ENCODE data around the gene STRA8. TPM values are rescaled to one million over a fixed set of nuclear protein-coding genes. Genes with fewer than 3 reads are reported as not detected.

STRA8 gene
- total and polyA plus RNA-seq, 2 of the 13 experiments (the other 11 are each of a cell fraction or from before 2014, with no cell fraction given) = not detected

DNA sequence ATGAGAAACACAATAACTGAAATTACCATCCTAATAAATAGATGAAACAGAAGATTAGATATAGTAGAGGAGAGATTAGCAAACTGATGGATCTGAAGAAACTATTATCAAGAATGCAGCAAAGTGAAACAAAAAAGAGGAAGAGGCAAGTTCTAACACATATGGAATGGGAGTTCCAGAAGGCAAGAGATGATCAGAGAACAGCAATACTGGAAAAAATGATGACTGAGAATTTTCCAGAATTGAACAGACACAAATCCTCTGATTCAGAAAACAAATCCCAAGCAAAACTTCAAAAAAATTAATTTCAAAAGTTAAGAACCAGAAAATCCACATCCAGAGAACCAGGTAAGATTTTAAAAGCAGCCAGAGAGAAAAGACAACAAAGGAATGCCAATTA, 42.9 kb upstream of the STRA8 start:
- ChIA-PET POLR2A (no interaction called here), CTCF (ENCODE audit: low intra/inter-chr PET ratio, low total read pairs) (no interaction called here)
- no peaks in the 10 kb centered on the region for H3K27me3 ChIP-seq (ENCODE audit: control insufficient read depth in 1 of 2, insufficient read depth in 2 of 2, low read length in 2 of 2)
- in situ Hi-C loops (cut with HindIII; ENCODE audit: extremely low pct_ligation_motif_present, low pct_unique_long_range_greater_than_20kb) (no loop called here), intact Hi-C loops (cut with micrococcal nuclease; ENCODE audit: unreplicated experiment) (no loop called here)
- H3K9me3 ChIP-seq (ENCODE audit: low read length) = no peaks in the 10 kb centered on the region
- no peak overlapping the region for H3K9ac ChIP-seq (ENCODE audit: insufficient read depth, low read depth, low read length)
- H3K4me1 ChIP-seq (ENCODE audit: insufficient read depth, low read length) = peaks cover 12% of the 10 kb centered on the region
- H3K27ac ChIP-seq (ENCODE audit: extremely low read length, insufficient read depth, low read length) = no peak overlapping the region
- no peak overlapping the region for H2AFZ ChIP-seq (ENCODE audit: low read length)
- BruUV-seq (replicated peaks) = no TSS peak
- FAIRE-seq (no peak), DNase-seq (ENCODE audit: low spot score) (no peak), ATAC-seq (no peak)
- H3K79me2 ChIP-seq (ENCODE audit: insufficient read depth, low read length) = no peaks in the 10 kb centered on the region
- no peaks in the 10 kb centered on the region for H4K20me1 ChIP-seq (ENCODE audit: insufficient read depth, low read length)
- peaks cover 8 to 60% of the 10 kb centered on the region in 2 experiments for H3K36me3 ChIP-seq (replicated peaks in 1 of 2; ENCODE audit: control insufficient read depth in 1 of 2, insufficient read depth in 2 of 2, low read length in 2 of 2)
- no peak overlapping the region for H3K4me2 ChIP-seq (ENCODE audit: low read depth, low read length)
- TF ChIP-seq MAFK (conservative IDR thresholded peaks at IDR 0.05 in 1 of 2, IDR thresholded peaks at IDR 0.05 in 1 of 2; ENCODE audit: low read length in 2 of 2) (peak; percentile 42 to 47), GABPB1 (CRISPR knock-in tag; IDR thresholded peaks at IDR 0.05) (no peak)
- H3K4me3 ChIP-seq (replicated peaks in 1 of 3; ENCODE audit: insufficient read depth in 1 of 3, low read depth in 2 of 3, low read length in 3 of 3) = no peak overlapping the region

DNA sequence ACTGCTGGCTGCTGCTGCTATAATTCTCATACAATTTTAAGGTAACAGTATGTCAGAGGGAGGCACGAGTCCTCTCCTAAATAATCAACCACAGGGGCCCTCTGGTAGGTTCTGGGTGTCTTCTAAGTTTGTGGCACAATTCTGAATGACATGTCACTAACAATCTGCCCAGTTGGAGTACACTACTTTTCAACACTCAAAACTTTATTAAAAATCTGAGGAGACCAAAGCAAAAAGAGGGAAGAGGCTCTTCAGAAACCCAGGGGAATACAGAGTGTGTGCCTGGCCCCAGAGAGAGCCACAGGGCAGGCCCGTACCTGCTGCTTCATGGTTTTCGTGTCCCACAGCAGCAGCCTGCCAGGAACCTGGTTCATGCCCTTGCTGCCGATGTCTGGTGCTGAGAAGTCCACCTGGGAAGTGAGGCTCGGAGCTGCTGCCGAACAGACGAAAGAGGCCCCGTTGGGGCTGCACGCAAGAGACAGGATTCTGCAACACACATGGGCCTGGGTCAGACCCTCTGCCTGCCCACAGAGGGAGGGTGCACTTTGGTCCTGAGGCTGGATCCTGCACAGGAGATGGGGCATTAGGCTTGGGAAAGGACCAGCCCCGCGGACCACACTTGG, 40.6 kb upstream of the STRA8 start:
- CTCF ChIA-PET (ENCODE audit: low intra/inter-chr PET ratio, low total read pairs) = no interaction called here
- no peaks in the 10 kb centered on the region for H3K79me2 ChIP-seq (ENCODE audit: insufficient read depth, low read length)
- in situ Hi-C loops (cut with HindIII; ENCODE audit: extremely low pct_ligation_motif_present, low pct_unique_long_range_greater_than_20kb) = no loop called here
- no peak for DNase-seq (ENCODE audit: low spot score)
- no peak overlapping the region for H3K27ac ChIP-seq (ENCODE audit: extremely low read length, insufficient read depth, low read length)
- no peak overlapping the region for H3K9ac ChIP-seq (ENCODE audit: insufficient read depth, low read depth, low read length)
- no peaks in the 10 kb centered on the region for H3K27me3 ChIP-seq (ENCODE audit: control insufficient read depth in 1 of 2, insufficient read depth in 2 of 2, low read length in 2 of 2)
- 95% methylated on average over 9 of the region's 11 CpGs for WGBS (ENCODE audit: low lambda C conversion rate)
- H3K4me1 ChIP-seq (ENCODE audit: insufficient read depth, low read length) = peaks cover 12% of the 10 kb centered on the region
- BruUV-seq (replicated peaks) = no TSS peak
- no peak overlapping the region for H3K4me2 ChIP-seq (ENCODE audit: low read depth, low read length)
- H3K4me3 ChIP-seq (replicated peaks in 1 of 3; ENCODE audit: insufficient read depth in 1 of 3, low read depth in 2 of 3, low read length in 3 of 3) = no peak overlapping the region
- H2AFZ ChIP-seq (ENCODE audit: low read length) = no peak overlapping the region
- H3K9me3 ChIP-seq (ENCODE audit: low read length) = no peaks in the 10 kb centered on the region
- FAIRE-seq = no peak
- POLR2A ChIA-PET = no interaction called here
- ATAC-seq = peak; percentile 34
- no peaks in the 10 kb centered on the region for H4K20me1 ChIP-seq (ENCODE audit: insufficient read depth, low read length)
- intact Hi-C loops (cut with micrococcal nuclease; ENCODE audit: unreplicated experiment) = no loop called here
- peaks cover 23 to 58% of the 10 kb centered on the region in 2 experiments for H3K36me3 ChIP-seq (replicated peaks in 1 of 2; ENCODE audit: control insufficient read depth in 1 of 2, insufficient read depth in 2 of 2, low read length in 2 of 2)
- TF ChIP-seq HDAC1 (CRISPR knock-in tag; IDR thresholded peaks at IDR 0.05) = no peak
- no peak for TF ChIP-seq ZBTB46 (CRISPR knock-in tag; IDR thresholded peaks at IDR 0.05; ENCODE audit: borderline replicate concordance)
- TF ChIP-seq GPBP1L1 (CRISPR knock-in tag; IDR thresholded peaks at IDR 0.05) = no peak
- no peak for TF ChIP-seq POGK (CRISPR knock-in tag; conservative IDR thresholded peaks at IDR 0.05)
- TF ChIP-seq ZNF235 (CRISPR knock-in tag; IDR thresholded peaks at IDR 0.05; ENCODE audit: borderline replicate concordance) = no peak
- TF ChIP-seq ZNF781 (CRISPR knock-in tag; IDR thresholded peaks at IDR 0.05; ENCODE audit: borderline replicate concordance, not compliant biosample characterization) = no peak
- no peak for TF ChIP-seq XRCC5 (optimal IDR thresholded peaks at IDR 0.05; ENCODE audit: low read length)
- no peak for TF ChIP-seq ARID2 (CRISPR knock-in tag; IDR thresholded peaks at IDR 0.05; ENCODE audit: borderline replicate concordance)
